Measurements from ENCODE around the gene CRTC2. TPM values are rescaled to one million over a fixed set of nuclear protein-coding genes. Genes with fewer than 3 reads are reported as not detected.

Gene CRTC2
- total RNA-seq, 1 experiment from 2014 or later, result 39.3 TPM

GRCh38 chr1:153991151-153991630 lies 32.8 kb upstream of the CRTC2 start:
- H3K27me3 ChIP-seq (ENCODE audit: control insufficient read depth, insufficient read depth, low read length), result no peaks in the 10 kb centered on the region
- peak overlapping the region; percentile 87 to 92 for H3K4me3 ChIP-seq (ENCODE audit: low read depth in 2 of 2, low read length in 2 of 2)
- intact Hi-C loops (cut with micrococcal nuclease; ENCODE audit: unreplicated experiment) (no loop called here), in situ Hi-C loops (cut with HindIII; ENCODE audit: low pct_unique_long_range_greater_than_20kb, low sequenced_read_pairs) (no loop called here)
- peaks cover 18% of the 10 kb centered on the region for H3K36me3 ChIP-seq (ENCODE audit: control insufficient read depth, insufficient read depth, low read length)
- no peaks in the 10 kb centered on the region for H3K9me3 ChIP-seq (ENCODE audit: control insufficient read depth, insufficient read depth, low read depth, low read length)
- no TSS peak for BruUV-seq (replicated peaks)
- POLR2A ChIA-PET, result interaction anchor here (0.7 to 1.3 kb wide), 2 partner anchors 14 to 28 kb away, joined by 3 read pairs; partner anchors contain the start of gene JTB
- peak overlapping the region; percentile 97 for H3K27ac ChIP-seq (ENCODE audit: low read length)
- TF ChIP-seq POLR2AphosphoS5 (IDR thresholded peaks at IDR 0.05; ENCODE audit: low read depth, low read length), result no peak
- TF ChIP-seq, protein P1, sequence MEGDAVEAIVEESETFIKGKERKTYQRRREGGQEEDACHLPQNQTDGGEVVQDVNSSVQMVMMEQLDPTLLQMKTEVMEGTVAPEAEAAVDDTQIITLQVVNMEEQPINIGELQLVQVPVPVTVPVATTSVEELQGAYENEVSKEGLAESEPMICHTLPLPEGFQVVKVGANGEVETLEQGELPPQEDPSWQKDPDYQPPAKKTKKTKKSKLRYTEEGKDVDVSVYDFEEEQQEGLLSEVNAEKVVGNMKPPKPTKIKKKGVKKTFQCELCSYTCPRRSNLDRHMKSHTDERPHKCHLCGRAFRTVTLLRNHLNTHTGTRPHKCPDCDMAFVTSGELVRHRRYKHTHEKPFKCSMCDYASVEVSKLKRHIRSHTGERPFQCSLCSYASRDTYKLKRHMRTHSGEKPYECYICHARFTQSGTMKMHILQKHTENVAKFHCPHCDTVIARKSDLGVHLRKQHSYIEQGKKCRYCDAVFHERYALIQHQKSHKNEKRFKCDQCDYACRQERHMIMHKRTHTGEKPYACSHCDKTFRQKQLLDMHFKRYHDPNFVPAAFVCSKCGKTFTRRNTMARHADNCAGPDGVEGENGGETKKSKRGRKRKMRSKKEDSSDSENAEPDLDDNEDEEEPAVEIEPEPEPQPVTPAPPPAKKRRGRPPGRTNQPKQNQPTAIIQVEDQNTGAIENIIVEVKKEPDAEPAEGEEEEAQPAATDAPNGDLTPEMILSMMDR (IDR thresholded peaks at IDR 0.05), result no peak
- TF ChIP-seq SIN3A (IDR thresholded peaks at IDR 0.05; ENCODE audit: borderline replicate concordance, insufficient read depth, low read depth, low read length), result no peak
- no peak for TF ChIP-seq REST (IDR thresholded peaks at IDR 0.05; ENCODE audit: insufficient read depth in 1 of 2, low read depth in 2 of 2, low read length in 1 of 2)
- TF ChIP-seq TCF7L2 (IDR thresholded peaks at IDR 0.05; ENCODE audit: low read depth, low read length), result no peak
- CTCF ChIA-PET, result no interaction called here
- DNase-seq (ENCODE audit: low read depth, low spot score) (no peak), ATAC-seq (no peak)
- peaks cover 12% of the 10 kb centered on the region for H3K4me1 ChIP-seq (ENCODE audit: control insufficient read depth, insufficient read depth, low read length)

DNA sequence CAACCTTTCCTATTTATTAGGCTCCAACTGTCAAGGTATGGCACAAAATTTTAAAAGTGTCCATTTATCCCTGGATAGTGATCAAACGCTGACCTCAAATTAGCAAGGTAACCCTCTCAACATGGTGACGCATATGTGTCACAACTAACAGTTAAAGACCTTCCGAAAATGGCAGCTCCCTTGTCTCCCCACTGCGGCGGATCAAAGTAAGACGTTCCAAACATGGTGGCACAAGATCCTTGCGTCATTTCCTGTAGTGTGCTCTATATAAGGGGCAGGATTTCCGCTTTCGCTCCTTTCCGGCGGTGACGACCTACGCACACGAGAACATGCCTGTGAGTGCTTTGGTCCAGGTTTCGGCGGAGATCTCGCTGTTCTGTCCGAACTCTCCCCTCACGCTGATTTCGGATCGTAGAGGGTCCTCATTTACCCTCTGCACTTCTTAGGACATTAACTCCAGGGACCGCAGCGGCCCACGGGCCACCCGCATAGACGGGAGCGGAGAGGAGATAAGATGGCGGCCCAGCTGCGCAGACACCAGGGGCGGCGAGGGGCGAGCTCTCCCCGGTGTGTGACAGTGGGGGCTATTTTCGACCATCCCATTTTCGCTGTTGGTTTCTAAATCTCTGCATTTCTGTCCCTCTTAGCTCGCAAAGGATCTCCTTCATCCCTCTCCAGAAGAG lies 32.2 kb upstream of the CRTC2 start, which contains the start of gene RPS27:
RPS27 (plus strand) TSS at position 295 of the 683 bp plus-strand sequence; CDS start at position 330, 35 bp downstream.
- intact Hi-C loops (cut with micrococcal nuclease; ENCODE audit: unreplicated experiment), result no loop called here

More for the DNA sequence above, 32.2 kb upstream of the CRTC2 start, which contains the start of gene RPS27:
- Histone ChIP-seq H3K27ac (ENCODE audit: low read length) (peak within 1 kb of the TSS; percentile 97), H3K4me3 (ENCODE audit: low read depth in 2 of 2, low read length in 2 of 2) (peak within 1 kb of the TSS; percentile 87 to 92), H3K36me3 (ENCODE audit: control insufficient read depth, insufficient read depth, low read length) (peaks cover 18% of the 10 kb centered on the region), H3K4me1 (ENCODE audit: control insufficient read depth, insufficient read depth, low read length) (peaks cover 13% of the 10 kb centered on the region), H3K27me3 (ENCODE audit: control insufficient read depth, insufficient read depth, low read length) (no peaks in the 10 kb centered on the region), H3K9me3 (ENCODE audit: control insufficient read depth, insufficient read depth, low read depth, low read length) (no peaks in the 10 kb centered on the region)
- ChIA-PET CTCF (no interaction called here), POLR2A (interaction anchor here (0.6 to 1.3 kb wide), 12 partner anchors 9 to 319 kb away, joined by 3 to 11 read pairs (median 3); partner anchors contain the start of genes CREB3L4, ILF2, INTS3 and JTB)
- in situ Hi-C loops (cut with HindIII; ENCODE audit: low pct_unique_long_range_greater_than_20kb, low sequenced_read_pairs), result no loop called here
- peak; percentile 80 for ATAC-seq
- DNase-seq (ENCODE audit: low read depth, low spot score), result peak; percentile 95
- TF ChIP-seq REST (IDR thresholded peaks at IDR 0.05; ENCODE audit: insufficient read depth in 1 of 2, low read depth in 2 of 2, low read length in 1 of 2) (peak in 1 of 2 experiments; percentile 45; a peak in 1 of 4 replicates), SIN3A (IDR thresholded peaks at IDR 0.05; ENCODE audit: borderline replicate concordance, insufficient read depth, low read depth, low read length) (0 out of 2 replicates have a peak, but pooled peaks have one; percentile 82), POLR2AphosphoS5 (IDR thresholded peaks at IDR 0.05; ENCODE audit: low read depth, low read length) (peak; percentile 100), TCF7L2 (IDR thresholded peaks at IDR 0.05; ENCODE audit: low read depth, low read length) (peak; percentile 100)
- TF ChIP-seq, protein P1 (IDR thresholded peaks at IDR 0.05), result no peak
- BruUV-seq (replicated peaks), result TSS peak; percentile 97
